SK-N-SH (cell line): ENCODE data around the gene COX10. TPM values are rescaled to one million over a fixed set of nuclear protein-coding genes. Genes with fewer than 3 reads are reported as not detected.
A peak's percentile ranks its signal among the peaks of the same experiment; 100 is the strongest.

Experiments used
- CTCF ChIA-PET: fragments of 300-600, 350-600 bp; formaldehyde crosslinking; extraction: SDS; loops from one replicate; lab custom pipeline; 2021; lab: Yijun Ruan, JAX
- POLR2A ChIA-PET: fragments of 350-600 bp; sonication (Branson Sonifier 250); formaldehyde crosslinking; extraction: SDS; loops from one replicate; lab custom pipeline; 2020; ENCODE audit warnings: antibody characterized with exemption, inconsistent platforms; lab: Yijun Ruan, JAX
- DNase-seq: peaks from one replicate; pipeline ENCODE4 v3.0.0; 2012
- H2AFZ ChIP-seq: fragments of 200-600 bp; sonication (generic); 2 replicates; pipeline ENCODE4 v1.8.1; 2016; ENCODE audit warnings: antibody characterized with exemption, mild to moderate bottlenecking, low read depth
- H3F3A ChIP-seq: fragments of 200-600 bp; sonication (generic); replicated peaks from 2 replicates; pipeline ENCODE3; 2016; ENCODE audit warnings: antibody characterized with exemption, mild to moderate bottlenecking; ENCODE audit not compliant: insufficient read depth
- H3K27ac ChIP-seq, 2 experiments: fragments of 200-500 bp in 1 of 2; fragments of 200-600 bp in 1 of 2; sonication (Bioruptor generic) in 1 of 2; sonication (generic), shearing (Covaris generic) in 1 of 2; 2 replicates each; pipeline versions ENCODE4 v1.5.1 to v1.6.1; 2014 to 2016; ENCODE audit warnings: low read depth in 2 of 2, inconsistent platforms in 1 of 2, low read length in 1 of 2, mild to moderate bottlenecking in 1 of 2, mixed read lengths in 1 of 2
- H3K27me3 ChIP-seq: fragments of 200-600 bp; sonication (generic), shearing (Covaris generic); 2 replicates; pipeline ENCODE4 v1.6.1; 2016; ENCODE audit warnings: mixed run types; ENCODE audit not compliant: insufficient read depth
- H3K36me3 ChIP-seq, 2 experiments: fragments of 200-500 bp in 1 of 2; fragments of 200-600 bp in 1 of 2; sonication (Bioruptor generic) in 1 of 2; sonication (generic) in 1 of 2; replicated peaks in 1 of 2; 2 replicates each; pipeline versions ENCODE3 to v1.5.1; 2014 to 2016; ENCODE audit warnings: low read length in 1 of 2, mild to moderate bottlenecking in 1 of 2; ENCODE audit not compliant: insufficient read depth in 2 of 2, control insufficient read depth in 1 of 2
- H3K4me1 ChIP-seq, 2 experiments: fragments of 200-500 bp in 1 of 2; fragments of 200-600 bp in 1 of 2; sonication (Bioruptor generic) in 1 of 2; sonication (generic), shearing (Covaris generic) in 1 of 2; 2 replicates each; pipeline versions ENCODE4 v1.5.1 to v1.6.1; 2014 to 2016; ENCODE audit warnings: low read depth in 1 of 2, low read length in 1 of 2, mixed run types in 1 of 2; ENCODE audit not compliant: insufficient read depth in 2 of 2, control insufficient read depth in 1 of 2
- H3K4me2 ChIP-seq: fragments of 200-600 bp; sonication (generic), shearing (Covaris generic); 2 replicates; pipeline ENCODE4 v1.6.1; 2017; ENCODE audit warnings: mixed run types
- H3K4me3 ChIP-seq, 2 experiments: fragments of 200-500 bp in 1 of 2; fragments of 200-600 bp in 1 of 2; sonication (Bioruptor generic) in 1 of 2; sonication (generic), shearing (Covaris generic) in 1 of 2; 2 replicates each; pipeline versions ENCODE4 v1.5.1 to v1.8.1; 2014 to 2016; ENCODE audit warnings: low read depth in 2 of 2, inconsistent platforms in 1 of 2, low read length in 1 of 2, mild to moderate bottlenecking in 1 of 2, mixed read lengths in 1 of 2, moderate library complexity in 1 of 2
- H3K79me2 ChIP-seq: fragments of 200-600 bp; sonication (generic); 2 replicates; pipeline ENCODE4 v1.8.1; 2017; ENCODE audit warnings: mild to moderate bottlenecking; ENCODE audit not compliant: insufficient read depth
- H3K9ac ChIP-seq: fragments of 200-600 bp; sonication (generic); 2 replicates; pipeline ENCODE4 v1.6.1; 2017; ENCODE audit warnings: mixed run types
- H3K9me2 ChIP-seq: fragments of 200-600 bp; sonication (generic); 2 replicates; pipeline ENCODE4 v1.6.1; 2017; ENCODE audit warnings: mixed run types
- H3K9me3 ChIP-seq: fragments of 200-600 bp; sonication (generic); 2 replicates; pipeline ENCODE4 v1.6.1; 2017; ENCODE audit warnings: mixed run types, mild to moderate bottlenecking, moderate library complexity
- H4K20me1 ChIP-seq: fragments of 200-600 bp; sonication (generic); 2 replicates; pipeline ENCODE4 v1.6.1; 2017; ENCODE audit warnings: mild to moderate bottlenecking, mixed run types; ENCODE audit not compliant: insufficient read depth
- CHD2 ChIP-seq: fragments of 150-350 bp; IDR thresholded peaks from 2 replicates; pipeline ENCODE4 v1.6.1; 2018; ENCODE audit warnings: low read length; ENCODE audit not compliant: partially characterized antibody
- ELF1 ChIP-seq: IDR thresholded peaks from 2 replicates; pipeline ENCODE4 v1.4.0; 2012
- EP300 ChIP-seq, 2 experiments: IDR thresholded peaks; 2 replicates each; pipeline versions ENCODE4 v1.4.0 to v1.6.1; 2012; ENCODE audit warnings: borderline replicate concordance in 1 of 2, low read depth in 1 of 2, low read length in 1 of 2
- EZH2phosphoT487 ChIP-seq: fragments of 200-600 bp; sonication (generic); IDR thresholded peaks from 2 replicates; pipeline ENCODE4 v1.6.1; 2017; ENCODE audit warnings: low read depth, mixed run types, mild to moderate bottlenecking, antibody characterized with exemption, moderate library complexity, borderline replicate concordance
- FOSL2 ChIP-seq: IDR thresholded peaks from 2 replicates; pipeline ENCODE4 v1.4.0; 2012; ENCODE audit warnings: low read depth, mild to moderate bottlenecking, moderate library complexity, borderline replicate concordance
- FOXJ3 ChIP-seq: sonication (generic); formaldehyde crosslinking; IDR thresholded peaks from 2 replicates; pipeline ENCODE4 v1.5.1; 2020; ENCODE audit warnings: mild to moderate bottlenecking, missing genetic modification reagents
- GABPA ChIP-seq: IDR thresholded peaks from 2 replicates; pipeline ENCODE4 v1.4.0; 2012; ENCODE audit warnings: low read depth, mild to moderate bottlenecking
- GATA2 ChIP-seq: sonication (generic); formaldehyde crosslinking; IDR thresholded peaks from 2 replicates; pipeline ENCODE4 v1.5.0; 2020; ENCODE audit warnings: mild to moderate bottlenecking, missing genetic modification reagents
- MEF2A ChIP-seq: IDR thresholded peaks from 2 replicates; pipeline ENCODE4 v1.4.0; 2012; ENCODE audit warnings: low read depth, borderline replicate concordance
- MXI1 ChIP-seq: IDR thresholded peaks from 2 replicates; pipeline ENCODE4 v1.6.1; 2012; ENCODE audit warnings: mild to moderate bottlenecking, low read depth, low read length, improper control_type of control experiment
- NFIC ChIP-seq: IDR thresholded peaks from 2 replicates; pipeline ENCODE4 v1.4.0; 2012; ENCODE audit warnings: borderline replicate concordance
- POLR2AphosphoS5 ChIP-seq: IDR thresholded peaks from 2 replicates; pipeline ENCODE4 v1.6.1; 2012; ENCODE audit warnings: low read depth, low read length
- RAD21 ChIP-seq: IDR thresholded peaks from 2 replicates; pipeline ENCODE4 v1.6.1; 2012; ENCODE audit warnings: mild to moderate bottlenecking, low read length
- RXRA ChIP-seq: IDR thresholded peaks from 2 replicates; pipeline ENCODE4 v1.4.0; 2012; ENCODE audit warnings: low read depth, mild to moderate bottlenecking, borderline replicate concordance
- TEAD4 ChIP-seq: IDR thresholded peaks from 2 replicates; pipeline ENCODE4 v1.4.0; 2012; ENCODE audit warnings: mild to moderate bottlenecking, borderline replicate concordance; ENCODE audit not compliant: insufficient read depth
- YY1 ChIP-seq: IDR thresholded peaks from 2 replicates; pipeline ENCODE4 v1.4.0; 2012; ENCODE audit warnings: low read depth, mild to moderate bottlenecking
- WGBS: methylation state at CpG from one replicate; pipeline ENCODE4 v1.1.6; 2017; ENCODE audit warnings: low lambda C conversion rate; 5-methylcytosine and 5-hydroxymethylcytosine counted together
- polyA plus RNA-seq, 3 experiments: library from polyadenylated mRNA; depleted of rRNA; stranded (reverse); fragments of >200 nt; gene quantifications; 2 replicates each; pipeline ENCODE4 v1.2.3, GENCODE V29; 2012
- TF ChIP-seq, protein P1 (sequence below): IDR thresholded peaks from 2 replicates; pipeline ENCODE4; 2012
- TF ChIP-seq, protein P2 (sequence below): IDR thresholded peaks from 2 replicates; pipeline ENCODE4 v1.6.1; 2012; ENCODE audit warnings: mild to moderate bottlenecking, low read depth, low read length, moderate library complexity
- TF ChIP-seq, protein P3 (sequence below): IDR thresholded peaks from 2 replicates; pipeline ENCODE4 v1.4.0; 2012; ENCODE audit warnings: low read depth
- TF ChIP-seq, protein P4 (sequence below): fragments of 150-350 bp; IDR thresholded peaks from 2 replicates; pipeline ENCODE4 v1.6.1; 2017; ENCODE audit warnings: antibody characterized with exemption, low read length, low read depth, borderline replicate concordance

Gene COX10
- polyA plus RNA-seq, 1 of the 3 experiments (the other 2 are of a cell fraction) = 8.7 TPM

DNA sequence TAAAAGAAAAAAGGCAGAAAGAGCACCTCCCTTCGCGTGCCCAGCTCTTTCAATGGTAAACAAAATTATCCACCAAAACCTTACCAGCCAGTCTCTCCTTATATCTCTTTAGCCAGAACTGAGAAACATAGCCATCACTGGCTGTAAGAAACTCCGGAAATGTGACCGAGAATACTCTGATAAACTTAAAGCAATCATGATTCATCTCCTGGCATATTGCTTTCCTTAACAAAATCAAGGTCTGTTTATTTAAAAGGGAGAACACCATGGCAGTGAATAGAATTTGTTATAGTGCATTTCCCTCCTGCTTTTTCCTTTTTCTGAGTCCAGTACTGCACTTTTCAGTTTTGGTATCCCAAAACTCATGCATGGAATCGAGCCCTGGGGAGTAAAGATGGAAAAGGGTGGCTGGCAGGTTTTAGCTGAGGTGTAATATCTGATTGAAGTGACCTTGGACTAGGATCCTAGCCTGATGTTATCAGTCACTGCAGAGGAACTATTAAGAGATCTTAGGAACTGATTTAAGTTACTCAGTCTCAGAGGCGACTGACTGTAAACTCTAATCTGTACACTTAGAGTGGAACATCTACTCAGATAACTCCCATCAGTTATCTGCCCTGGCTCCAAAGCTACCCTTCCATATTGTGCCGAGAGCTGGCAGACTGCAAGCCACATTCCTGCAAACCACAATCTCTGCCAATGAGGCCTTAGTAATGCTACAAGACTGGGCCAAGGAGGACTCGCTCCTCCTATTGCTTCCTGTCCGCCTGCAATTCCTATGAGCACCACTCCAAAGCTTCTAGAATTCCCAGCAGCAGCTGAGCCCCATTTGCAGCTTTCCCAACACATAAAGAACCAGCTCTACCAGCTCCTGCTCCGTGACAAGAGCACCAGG is 7.4 kb upstream of the COX10 start (continued):
- TF ChIP-seq, protein P1, sequence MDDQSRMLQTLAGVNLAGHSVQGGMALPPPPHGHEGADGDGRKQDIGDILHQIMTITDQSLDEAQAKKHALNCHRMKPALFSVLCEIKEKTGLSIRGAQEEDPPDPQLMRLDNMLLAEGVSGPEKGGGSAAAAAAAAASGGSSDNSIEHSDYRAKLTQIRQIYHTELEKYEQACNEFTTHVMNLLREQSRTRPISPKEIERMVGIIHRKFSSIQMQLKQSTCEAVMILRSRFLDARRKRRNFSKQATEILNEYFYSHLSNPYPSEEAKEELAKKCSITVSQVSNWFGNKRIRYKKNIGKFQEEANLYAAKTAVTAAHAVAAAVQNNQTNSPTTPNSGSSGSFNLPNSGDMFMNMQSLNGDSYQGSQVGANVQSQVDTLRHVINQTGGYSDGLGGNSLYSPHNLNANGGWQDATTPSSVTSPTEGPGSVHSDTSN = peak; percentile 75
- TF ChIP-seq POLR2AphosphoS5 = peak; percentile 74; the same call in 1 of the 2 replicates
- TF ChIP-seq RAD21 = no peak
- TF ChIP-seq GABPA = no peak
- TF ChIP-seq EZH2phosphoT487 = no peak

DNA sequence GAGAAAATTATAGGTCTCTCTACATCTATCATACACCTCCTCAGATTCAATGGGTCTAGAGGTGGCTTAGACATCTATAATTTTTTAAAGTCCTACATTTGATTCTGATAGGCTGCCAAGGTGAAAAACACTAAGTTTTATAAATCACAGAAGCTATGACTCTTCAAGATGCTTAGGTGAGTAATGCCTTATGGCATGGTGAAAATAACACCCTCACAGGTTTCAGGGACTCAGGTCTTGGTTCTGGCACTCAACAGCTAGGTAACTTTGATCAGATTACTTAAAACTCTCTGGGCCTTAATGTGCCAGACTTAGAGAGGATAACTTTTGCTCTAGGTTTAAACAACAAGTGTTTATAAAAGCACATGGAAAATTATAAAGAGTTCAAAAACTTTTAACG is 2.0 kb upstream of the COX10 start:
- Histone ChIP-seq H2AFZ (no peak overlapping the region), H3K4me3 (no peak overlapping the region), H3K9me2 (no peaks in the 10 kb centered on the region), H3K79me2 (peaks cover 85% of the 10 kb centered on the region), H3K4me2 (no peak overlapping the region), H3K27me3 (no peaks in the 10 kb centered on the region), H3F3A (peaks cover 13% of the 10 kb centered on the region), H3K4me1 (peaks cover 6 to 21% of the 10 kb centered on the region in 2 experiments), H3K27ac (no peak overlapping the region), H3K9ac (no peak overlapping the region), H3K9me3 (no peaks in the 10 kb centered on the region), H3K36me3 (peaks cover 5 to 18% of the 10 kb centered on the region in 2 experiments), H4K20me1 (no peaks in the 10 kb centered on the region)
- no peak for DNase-seq
- WGBS = 97% methylated on average over 1 of the region's 1 CpG
- TF ChIP-seq MXI1 = no peak
- TF ChIP-seq GABPA = no peak
- TF ChIP-seq YY1 = no peak
- TF ChIP-seq FOXJ3 (CRISPR knock-in tag) = no peak
- no peak for TF ChIP-seq EP300 (IDR thresholded peaks at IDR 0.05; ENCODE audit: borderline replicate concordance in 1 of 2, low read depth in 1 of 2, low read length in 1 of 2)
- no peak for TF ChIP-seq ELF1
- TF ChIP-seq RXRA = no peak
- TF ChIP-seq, protein P2, sequence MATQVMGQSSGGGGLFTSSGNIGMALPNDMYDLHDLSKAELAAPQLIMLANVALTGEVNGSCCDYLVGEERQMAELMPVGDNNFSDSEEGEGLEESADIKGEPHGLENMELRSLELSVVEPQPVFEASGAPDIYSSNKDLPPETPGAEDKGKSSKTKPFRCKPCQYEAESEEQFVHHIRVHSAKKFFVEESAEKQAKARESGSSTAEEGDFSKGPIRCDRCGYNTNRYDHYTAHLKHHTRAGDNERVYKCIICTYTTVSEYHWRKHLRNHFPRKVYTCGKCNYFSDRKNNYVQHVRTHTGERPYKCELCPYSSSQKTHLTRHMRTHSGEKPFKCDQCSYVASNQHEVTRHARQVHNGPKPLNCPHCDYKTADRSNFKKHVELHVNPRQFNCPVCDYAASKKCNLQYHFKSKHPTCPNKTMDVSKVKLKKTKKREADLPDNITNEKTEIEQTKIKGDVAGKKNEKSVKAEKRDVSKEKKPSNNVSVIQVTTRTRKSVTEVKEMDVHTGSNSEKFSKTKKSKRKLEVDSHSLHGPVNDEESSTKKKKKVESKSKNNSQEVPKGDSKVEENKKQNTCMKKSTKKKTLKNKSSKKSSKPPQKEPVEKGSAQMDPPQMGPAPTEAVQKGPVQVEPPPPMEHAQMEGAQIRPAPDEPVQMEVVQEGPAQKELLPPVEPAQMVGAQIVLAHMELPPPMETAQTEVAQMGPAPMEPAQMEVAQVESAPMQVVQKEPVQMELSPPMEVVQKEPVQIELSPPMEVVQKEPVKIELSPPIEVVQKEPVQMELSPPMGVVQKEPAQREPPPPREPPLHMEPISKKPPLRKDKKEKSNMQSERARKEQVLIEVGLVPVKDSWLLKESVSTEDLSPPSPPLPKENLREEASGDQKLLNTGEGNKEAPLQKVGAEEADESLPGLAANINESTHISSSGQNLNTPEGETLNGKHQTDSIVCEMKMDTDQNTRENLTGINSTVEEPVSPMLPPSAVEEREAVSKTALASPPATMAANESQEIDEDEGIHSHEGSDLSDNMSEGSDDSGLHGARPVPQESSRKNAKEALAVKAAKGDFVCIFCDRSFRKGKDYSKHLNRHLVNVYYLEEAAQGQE = no peak
- TF ChIP-seq GATA2 (CRISPR knock-in tag) = no peak
- TF ChIP-seq FOSL2 = no peak
- no peak for TF ChIP-seq CHD2
- TF ChIP-seq TEAD4 = no peak
- TF ChIP-seq MEF2A = no peak
- TF ChIP-seq, protein P3, sequence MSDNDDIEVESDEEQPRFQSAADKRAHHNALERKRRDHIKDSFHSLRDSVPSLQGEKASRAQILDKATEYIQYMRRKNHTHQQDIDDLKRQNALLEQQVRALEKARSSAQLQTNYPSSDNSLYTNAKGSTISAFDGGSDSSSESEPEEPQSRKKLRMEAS = no peak
- TF ChIP-seq, protein P4, sequence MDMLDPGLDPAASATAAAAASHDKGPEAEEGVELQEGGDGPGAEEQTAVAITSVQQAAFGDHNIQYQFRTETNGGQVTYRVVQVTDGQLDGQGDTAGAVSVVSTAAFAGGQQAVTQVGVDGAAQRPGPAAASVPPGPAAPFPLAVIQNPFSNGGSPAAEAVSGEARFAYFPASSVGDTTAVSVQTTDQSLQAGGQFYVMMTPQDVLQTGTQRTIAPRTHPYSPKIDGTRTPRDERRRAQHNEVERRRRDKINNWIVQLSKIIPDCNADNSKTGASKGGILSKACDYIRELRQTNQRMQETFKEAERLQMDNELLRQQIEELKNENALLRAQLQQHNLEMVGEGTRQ = no peak
- no peak for TF ChIP-seq NFIC
- ChIA-PET POLR2A (no interaction called here), CTCF (interaction anchor here (0.6 to 1.3 kb wide), 3 partner anchors 8 to 235 kb away, joined by 3 to 5 read pairs (median 3); no protein-coding TSS in a partner anchor)
